Natural killer cell (primary cell): Measurements from ENCODE around the gene FXYD3. TPM values are rescaled to one million over a fixed set of nuclear protein-coding genes. Genes with fewer than 3 reads are reported as not detected.
A peak's percentile ranks its signal among the peaks of the same experiment; 100 is the strongest.

Source experiments
- ATAC-seq, 3 donors: fragments of 150-1000 bp in 2 of 3; fragments of 200-7000 bp in 1 of 3; cut with Tn5 transposase; 1 replicate in 1 of 3; 2 replicates in 2 of 3; pipeline ENCODE4 v1.10.0; 2021; ENCODE audit warnings: mild to moderate bottlenecking in 2 of 3, moderate library complexity in 2 of 3
- DNase-seq, 2 donors: peaks; one replicate each; pipeline versions ENCODE4 v3.0.0 to v3.0.0-alpha.2; 2013 to 2021; ENCODE audit warnings: mixed read lengths in 1 of 2
- H3K27ac ChIP-seq: one replicate; pipeline ENCODE4 v1.5.1; 2013; ENCODE audit warnings: mild to moderate bottlenecking, low read length
- H3K27me3 ChIP-seq: one replicate; pipeline ENCODE4 v1.6.1; 2013; ENCODE audit warnings: low read length; ENCODE audit not compliant: control insufficient read depth, insufficient read depth
- H3K36me3 ChIP-seq: one replicate; pipeline ENCODE4 v1.6.1; 2013; ENCODE audit warnings: low read length; ENCODE audit not compliant: control insufficient read depth, insufficient read depth
- H3K4me1 ChIP-seq: one replicate; pipeline ENCODE4 v1.6.1; 2013; ENCODE audit warnings: low read length; ENCODE audit not compliant: control insufficient read depth, insufficient read depth
- H3K4me3 ChIP-seq: one replicate; pipeline ENCODE4 v1.5.1; 2013; ENCODE audit warnings: low read length
- H3K9me3 ChIP-seq: one replicate; pipeline ENCODE4 v1.6.1; 2013; ENCODE audit warnings: low read length; ENCODE audit not compliant: control insufficient read depth, insufficient read depth
- H3K27ac Mint-ChIP-seq, 2 donors: one replicate each; pipeline ENCODE4 v1.8.0; 2022; ENCODE audit warnings: mild to moderate bottlenecking in 2 of 2, mixed read lengths in 2 of 2, moderate library complexity in 1 of 2
- H3K27me3 Mint-ChIP-seq, 2 donors: one replicate each; pipeline ENCODE4 v1.8.0; 2022; ENCODE audit warnings: low read depth in 2 of 2, mixed read lengths in 2 of 2
- H3K36me3 Mint-ChIP-seq: one replicate; pipeline ENCODE4 v1.8.0; 2022; ENCODE audit warnings: mixed read lengths
- H3K4me1 Mint-ChIP-seq, 2 donors: one replicate each; pipeline ENCODE4 v1.8.0; 2022; ENCODE audit warnings: mixed read lengths in 2 of 2
- H3K4me3 Mint-ChIP-seq: one replicate; pipeline ENCODE4 v1.8.0; 2022; ENCODE audit warnings: mild to moderate bottlenecking, moderate library complexity, mixed read lengths
- H3K9me3 Mint-ChIP-seq, 2 donors: one replicate each; pipeline ENCODE4 v1.8.0; 2022; ENCODE audit warnings: mixed read lengths in 2 of 2
- CTCF ChIP-seq: fragments of 200-600 bp; IDR thresholded peaks from one replicate; pipeline ENCODE4 v1.8.0; 2022; ENCODE audit warnings: antibody characterized with exemption
- WGBS: methylation state at CpG from one replicate; pipeline ENCODE4 v1.1.7; 2013; ENCODE audit warnings: missing lambda C conversion rate; ENCODE audit not compliant: insufficient coverage; 5-methylcytosine and 5-hydroxymethylcytosine counted together
- intact Hi-C: fragments of 100-400 bp; cut with micrococcal nuclease; formaldehyde crosslinking; loops from one replicate; pipeline ENCODE4 v1.14.2; 2022
- total RNA-seq, 4 donors: library from RNA; stranded (reverse); fragments of 120-200 nt in 1 of 4; gene quantifications; one replicate each; pipeline versions ENCODE4 v1.2.3 to v1.2.4, GENCODE V29; 2013 to 2022

Gene FXYD3
- total RNA-seq, 3 donors from 2014 or later (not counting 1 experiment from before 2014, with no cell fraction given), result not detected

GRCh38 chr19:35135389-35135909 is 19.8 kb downstream of the FXYD3 start:
- DNase-seq (peak; percentile 64 to 79), ATAC-seq (peak; percentile 80 to 97 (median 87))
- Mint-ChIP-seq H3K36me3 (no peaks in the 10 kb centered on the region), H3K4me3 (no peak overlapping the region), H3K27ac (no peak overlapping the region), H3K4me1 (peaks cover 0 to 12% of the 10 kb centered on the region in 2 donors), H3K9me3 (peaks cover 0 to 4% of the 10 kb centered on the region in 2 donors), H3K27me3 (peaks cover 0 to 12% of the 10 kb centered on the region in 2 donors)
- WGBS, result 2% methylated on average over 6 of the region's 7 CpGs
- intact Hi-C loops, result loop anchor here (1.0 kb wide), 1 partner anchor 68 kb away; no protein-coding TSS in a partner anchor
- TF ChIP-seq CTCF, result peak; percentile 69
- H3K27ac ChIP-seq, result no peak overlapping the region
- H3K27me3 ChIP-seq, result no peaks in the 10 kb centered on the region
- no peaks in the 10 kb centered on the region for H3K9me3 ChIP-seq
- H3K36me3 ChIP-seq, result no peaks in the 10 kb centered on the region
- peaks cover 6% of the 10 kb centered on the region for H3K4me1 ChIP-seq
- no peak overlapping the region for H3K4me3 ChIP-seq

- Mint-ChIP-seq H3K4me3 (no peak overlapping the region), H3K27me3 (peaks cover 0 to 19% of the 10 kb centered on the region in 2 donors), H3K4me1 (peaks cover 0 to 20% of the 10 kb centered on the region in 2 donors), H3K9me3 (peaks cover 0 to 4% of the 10 kb centered on the region in 2 donors), H3K36me3 (no peaks in the 10 kb centered on the region), H3K27ac (no peak overlapping the region)
- Histone ChIP-seq H3K4me3 (no peak overlapping the region), H3K27ac (no peak overlapping the region), H3K4me1 (peaks cover 12% of the 10 kb centered on the region), H3K36me3 (no peaks in the 10 kb centered on the region), H3K9me3 (no peaks in the 10 kb centered on the region), H3K27me3 (no peaks in the 10 kb centered on the region)
- no peak for DNase-seq
- ATAC-seq, result no peak
- 79% methylated on average over 11 of the region's 11 CpGs for WGBS
- TF ChIP-seq CTCF, result no peak
- intact Hi-C loops, result no loop called here
Measured at GRCh38 chr19:35136231-35136630, 20.6 kb downstream of the FXYD3 start.

GRCh38 chr19:35136977-35137702 is 21.5 kb downstream of the FXYD3 start:
- no peaks in the 10 kb centered on the region for H3K9me3 ChIP-seq
- no peaks in the 10 kb centered on the region for H3K36me3 Mint-ChIP-seq
- no peak for DNase-seq
- intact Hi-C loops, result no loop called here
- no peaks in the 10 kb centered on the region for H3K36me3 ChIP-seq
- no peak overlapping the region for H3K4me3 Mint-ChIP-seq
- H3K4me3 ChIP-seq, result no peak overlapping the region
- peak overlapping the region in 1 of 2 donors; percentile 35 for H3K27ac Mint-ChIP-seq
- peaks cover 21% of the 10 kb centered on the region for H3K4me1 ChIP-seq
- H3K4me1 Mint-ChIP-seq, result peaks cover 6 to 26% of the 10 kb centered on the region in 2 donors
- H3K9me3 Mint-ChIP-seq, result peaks cover 0 to 4% of the 10 kb centered on the region in 2 donors
- H3K27me3 ChIP-seq, result peaks cover 6% of the 10 kb centered on the region
- no peak for TF ChIP-seq CTCF
- 51% methylated on average over 9 of the region's 9 CpGs for WGBS
- peaks cover 0 to 22% of the 10 kb centered on the region in 2 donors for H3K27me3 Mint-ChIP-seq
- ATAC-seq, result no peak
- no peak overlapping the region for H3K27ac ChIP-seq
